GM12891 (cell line): ENCODE results near the gene ZNF678.

Experiments used
- POLR2A ChIP-seq: IDR thresholded peaks from 2 replicates; pipeline ENCODE4 v1.6.1; 2011; ENCODE audit warnings: low read depth, low read length, control low read depth
- POU2F2 ChIP-seq: IDR thresholded peaks from 2 replicates; pipeline ENCODE4 v1.6.1; 2011; ENCODE audit warnings: low read depth, mild to moderate bottlenecking, control low read depth, low read length, moderate library complexity

GRCh38 chr1:227612658-227613057 is 49.3 kb downstream of the ZNF678 start:
- TF ChIP-seq POU2F2 (no peak), POLR2A (no peak)
